HepG2 (cell line): ENCODE results near the gene KLF15. TPM values are rescaled to one million over a fixed set of nuclear protein-coding genes. Genes with fewer than 3 reads are reported as not detected.

Experiments
- ATAC-seq: fragments of 200-7000 bp; cut with Tn5 transposase; 3 replicates; pipeline ENCODE4 v1.9.1; 2020; ENCODE audit warnings: mild to moderate bottlenecking, moderate library complexity
- BruUV-seq: library from RNA; stranded (reverse); fragments of 400-500 nt; replicated peaks from 2 replicates; lab custom pipeline; 2021; lab: Mats Ljungman, UMichigan
- CTCF ChIA-PET: fragments of 300-600 bp; formaldehyde crosslinking; extraction: SDS; loops from one replicate; lab custom pipeline; 2021; ENCODE audit warnings: low total read pairs, inconsistent platforms, low intra/inter-chr PET ratio; lab: Yijun Ruan, JAX
- POLR2A ChIA-PET: fragments of 350-600 bp; sonication (Branson Sonifier 250); formaldehyde crosslinking; loops from one replicate; lab custom pipeline; 2020; ENCODE audit warnings: antibody characterized with exemption, inconsistent platforms; lab: Yijun Ruan, JAX
- DNase-seq: peaks from one replicate; pipeline ENCODE4 v3.0.0-alpha.2; 2015; ENCODE audit warnings: low spot score
- FAIRE-seq: peaks from 3 replicates; lab custom pipeline; 2011; peaks lifted over from hg19 to GRCh38; lab: Jason Lieb, UNC
- H2AFZ ChIP-seq: one replicate; pipeline ENCODE4 v1.6.1; 2011; ENCODE audit warnings: low read length, inconsistent platforms
- H3K27ac ChIP-seq: fragments of 300-600 bp; 3 replicates; pipeline ENCODE4 v1.8.0; 2011; ENCODE audit warnings: mixed run types, mild to moderate bottlenecking, mixed read lengths, low read length, inconsistent platforms; ENCODE audit not compliant: insufficient read depth; ENCODE audit errors: extremely low read length
- H3K27me3 ChIP-seq, 2 experiments: fragments of 200-600 bp in 1 of 2; 2 replicates in 1 of 2; 3 replicates in 1 of 2; pipeline versions ENCODE4 v1.6.0 to v1.8.0; 2011; ENCODE audit warnings: low read length in 2 of 2, mild to moderate bottlenecking in 2 of 2, moderate library complexity in 2 of 2, inconsistent platforms in 1 of 2; ENCODE audit not compliant: insufficient read depth in 2 of 2, control insufficient read depth in 1 of 2
- H3K36me3 ChIP-seq, 2 experiments: fragments of 200-600 bp in 1 of 2; replicated peaks in 1 of 2; 2 replicates in 1 of 2; 3 replicates in 1 of 2; pipeline versions ENCODE4 v1.5.1 to v1.8.0; 2011; ENCODE audit warnings: low read length in 2 of 2, inconsistent platforms in 1 of 2; ENCODE audit not compliant: insufficient read depth in 2 of 2, control insufficient read depth in 1 of 2
- H3K4me1 ChIP-seq: 2 replicates; pipeline ENCODE4 v1.5.1; 2012; ENCODE audit warnings: low read length, inconsistent platforms; ENCODE audit not compliant: insufficient read depth
- H3K4me2 ChIP-seq: 2 replicates; pipeline ENCODE4 v1.6.0; 2011; ENCODE audit warnings: low read depth, low read length, inconsistent platforms
- H3K4me3 ChIP-seq, 3 experiments: fragments of 200-600 bp in 1 of 3; sonication (generic), shearing (Covaris generic) in 1 of 3; replicated peaks in 1 of 3; 2 replicates each; pipeline ENCODE4 v1.5.1; 2011 to 2016; ENCODE audit warnings: low read length in 3 of 3, inconsistent platforms in 2 of 3, low read depth in 2 of 3, mild to moderate bottlenecking in 2 of 3, control low read depth in 1 of 3, mixed read lengths in 1 of 3; ENCODE audit not compliant: insufficient read depth in 1 of 3
- H3K79me2 ChIP-seq: one replicate; pipeline ENCODE4 v1.6.1; 2011; ENCODE audit warnings: low read length, inconsistent platforms; ENCODE audit not compliant: insufficient read depth
- H3K9ac ChIP-seq: 2 replicates; pipeline ENCODE4 v1.6.0; 2011; ENCODE audit warnings: mild to moderate bottlenecking, low read depth, low read length, inconsistent platforms; ENCODE audit not compliant: insufficient read depth
- H3K9me3 ChIP-seq: 2 replicates; pipeline ENCODE4 v1.5.1; 2012; ENCODE audit warnings: mild to moderate bottlenecking, low read length
- H4K20me1 ChIP-seq: 2 replicates; pipeline ENCODE4 v1.6.0; 2011; ENCODE audit warnings: inconsistent platforms, mild to moderate bottlenecking, low read length, moderate library complexity; ENCODE audit not compliant: insufficient read depth
- EED ChIP-seq: sonication (generic); formaldehyde crosslinking; IDR thresholded peaks from 2 replicates; pipeline ENCODE4 v1.5.0; 2020; ENCODE audit warnings: mild to moderate bottlenecking, missing genetic modification reagents
- WGBS: methylation state at CpG from one replicate; pipeline ENCODE4 v1.1.6; 2017; ENCODE audit warnings: low lambda C conversion rate; 5-methylcytosine and 5-hydroxymethylcytosine counted together
- in situ Hi-C: cut with HindIII; loops from 2 replicates; pipeline ENCODE4 v1.10.0; 2017; ENCODE audit warnings: low pct_unique_long_range_greater_than_20kb; ENCODE audit not compliant: extremely low pct_ligation_motif_present
- intact Hi-C: fragments of 100-400 bp; cut with micrococcal nuclease; formaldehyde crosslinking; loops from one replicate; pipeline ENCODE4 v1.10.0; 2022; ENCODE audit not compliant: unreplicated experiment
- polyA plus RNA-seq, 8 experiments: library from polyadenylated mRNA; depleted of rRNA in 3 of 8; stranded (reverse) in 7 of 8; unstranded in 1 of 8; fragments of >200 nt; fragmentation: Illumina TruSeq in 4 of 8; extraction: Trizol in 4 of 8; gene quantifications; 2 replicates each; pipeline versions ENCODE4 v1.2.1 to v1.2.3, GENCODE V29; 2011 to 2016; ENCODE audit warnings: low read depth in 4 of 8, missing spikeins in 1 of 8, mixed read lengths in 1 of 8; ENCODE audit not compliant: insufficient read depth in 1 of 8
- total RNA-seq, 5 experiments: library from RNA; depleted of rRNA; stranded (reverse); fragments of >200 nt; fragmentation: Illumina TruSeq; extraction: Trizol; gene quantifications; 2 replicates each; pipeline ENCODE4 v1.2.3, GENCODE V29; 2016; ENCODE audit warnings: low read depth in 1 of 5
- TF ChIP-seq, protein P1 (sequence below): sonication (generic); formaldehyde crosslinking; IDR thresholded peaks from 2 replicates; pipeline ENCODE4 v1.9.0; 2022; ENCODE audit warnings: low read depth, missing genetic modification reagents
- TF ChIP-seq, protein P2 (sequence below): sonication (generic); formaldehyde crosslinking; IDR thresholded peaks from 2 replicates; pipeline ENCODE4 v1.4.0; 2020; ENCODE audit warnings: mild to moderate bottlenecking, missing genetic modification reagents

The KLF15 gene
- total and polyA plus RNA-seq, 2 of the 13 experiments (the other 11 are each of a cell fraction or from before 2014, with no cell fraction given), result 7.1 to 7.8 TPM

GRCh38 chr3:126394977-126395321, 37.7 kb upstream of the KLF15 start (continued):
- TF ChIP-seq, protein P1, sequence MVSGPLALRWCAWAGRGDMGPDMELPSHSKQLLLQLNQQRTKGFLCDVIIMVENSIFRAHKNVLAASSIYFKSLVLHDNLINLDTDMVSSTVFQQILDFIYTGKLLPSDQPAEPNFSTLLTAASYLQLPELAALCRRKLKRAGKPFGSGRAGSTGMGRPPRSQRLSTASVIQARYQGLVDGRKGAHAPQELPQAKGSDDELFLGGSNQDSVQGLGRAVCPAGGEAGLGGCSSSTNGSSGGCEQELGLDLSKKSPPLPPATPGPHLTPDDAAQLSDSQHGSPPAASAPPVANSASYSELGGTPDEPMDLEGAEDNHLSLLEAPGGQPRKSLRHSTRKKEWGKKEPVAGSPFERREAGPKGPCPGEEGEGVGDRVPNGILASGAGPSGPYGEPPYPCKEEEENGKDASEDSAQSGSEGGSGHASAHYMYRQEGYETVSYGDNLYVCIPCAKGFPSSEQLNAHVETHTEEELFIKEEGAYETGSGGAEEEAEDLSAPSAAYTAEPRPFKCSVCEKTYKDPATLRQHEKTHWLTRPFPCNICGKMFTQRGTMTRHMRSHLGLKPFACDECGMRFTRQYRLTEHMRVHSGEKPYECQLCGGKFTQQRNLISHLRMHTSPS (CRISPR knock-in tag), result no peak

GRCh38 chr3:126394179-126394976, 37.2 kb upstream of the KLF15 start, which contains the start of gene CFAP100:
Gene CFAP100, plus strand, starts transcription at chr3:126394909. Its CDS starts 1,092 bp downstream, at chr3:126396001.
- FAIRE-seq, result no peak
- CTCF ChIA-PET, result no interaction called here

More at GRCh38 chr3:126394179-126394976, 37.2 kb upstream of the KLF15 start, which contains the start of gene CFAP100:
- Histone ChIP-seq H3K4me1 (peaks cover 5% of the 10 kb centered on the region), H3K79me2 (no peaks in the 10 kb centered on the region), H4K20me1 (no peaks in the 10 kb centered on the region), H2AFZ (no peak within 1 kb of the TSS), H3K4me2 (no peak within 1 kb of the TSS), H3K27me3 (peaks cover 2 to 37% of the 10 kb centered on the region in 2 experiments; a peak in 3 of 5 replicates), H3K9me3 (no peaks in the 10 kb centered on the region), H3K36me3 (no peaks in the 10 kb centered on the region), H3K9ac (no peak within 1 kb of the TSS), H3K27ac (no peak within 1 kb of the TSS), H3K4me3 (no peak within 1 kb of the TSS)
- intact Hi-C loops, result no loop called here
- 67% methylated on average over 28 of the region's 43 CpGs for WGBS
- no peak for DNase-seq
- no peak for TF ChIP-seq EED
- TF ChIP-seq, protein P2, sequence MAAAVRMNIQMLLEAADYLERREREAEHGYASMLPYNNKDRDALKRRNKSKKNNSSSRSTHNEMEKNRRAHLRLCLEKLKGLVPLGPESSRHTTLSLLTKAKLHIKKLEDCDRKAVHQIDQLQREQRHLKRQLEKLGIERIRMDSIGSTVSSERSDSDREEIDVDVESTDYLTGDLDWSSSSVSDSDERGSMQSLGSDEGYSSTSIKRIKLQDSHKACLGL (CRISPR knock-in tag), result no peak
- BruUV-seq, result no TSS peak
- in situ Hi-C loops, result loop anchor here (5.0 kb wide), 1 partner anchor 147 kb away; no protein-coding TSS in a partner anchor
- ATAC-seq, result no peak
- POLR2A ChIA-PET, result no interaction called here
